SK-N-DZ (cell line): Measurements from ENCODE around the gene LDLRAP1.
A peak's percentile ranks its signal among the peaks of the same experiment; 100 is the strongest.
"Not testable (repeated sequence)": the region's sequence is repeated elsewhere in the genome, so short reads cannot be mapped to it uniquely, and the experiment has no call there.

ENCODE experiments used
- DNase-seq: peaks from one replicate; pipeline ENCODE4 v3.0.0-alpha.2; 2015; ENCODE audit warnings: low spot score

Gene LDLRAP1

DNA sequence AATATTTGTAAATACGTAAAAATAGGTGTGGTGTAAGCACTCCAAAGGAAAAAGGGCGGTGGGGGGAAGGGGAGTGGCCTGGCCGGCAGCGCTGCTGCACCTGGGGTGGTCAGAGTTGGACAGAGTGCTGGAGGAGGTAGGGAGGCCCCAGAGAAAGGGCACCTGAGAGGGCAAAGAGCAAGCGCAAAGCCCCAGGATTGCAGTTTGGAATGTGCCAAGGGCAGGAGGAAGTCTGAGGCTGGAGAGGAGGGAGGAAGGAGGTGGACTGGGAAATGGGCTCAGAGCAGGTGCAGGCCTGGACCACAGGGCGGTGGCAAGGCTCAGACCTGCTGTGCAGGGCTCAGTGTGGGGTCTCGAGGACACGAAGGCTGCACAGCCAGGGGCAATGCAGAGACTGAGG lies 30.6 kb downstream of the LDLRAP1 start:
- DNase-seq = no peak

DNA sequence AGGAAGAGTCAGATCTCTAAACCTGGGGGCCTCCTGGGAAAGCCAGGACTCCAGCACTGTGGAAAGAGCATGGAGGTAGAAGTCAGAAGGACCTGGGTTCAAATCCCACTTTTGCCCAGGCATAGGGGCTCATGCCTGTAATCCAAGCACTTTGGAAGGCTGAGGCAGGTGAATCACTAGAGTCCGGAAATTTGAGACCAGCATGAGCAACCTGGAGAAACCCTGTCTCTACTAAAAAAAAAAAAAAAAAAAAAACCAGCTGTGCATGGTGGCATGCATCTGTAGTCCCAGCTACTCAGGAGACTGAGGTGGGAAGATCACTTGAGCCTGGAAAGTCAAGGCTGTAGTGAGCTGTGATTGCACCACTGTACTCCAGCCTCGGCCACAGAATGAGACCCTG lies 31.8 kb downstream of the LDLRAP1 start:
- DNase-seq = no peak

DNA sequence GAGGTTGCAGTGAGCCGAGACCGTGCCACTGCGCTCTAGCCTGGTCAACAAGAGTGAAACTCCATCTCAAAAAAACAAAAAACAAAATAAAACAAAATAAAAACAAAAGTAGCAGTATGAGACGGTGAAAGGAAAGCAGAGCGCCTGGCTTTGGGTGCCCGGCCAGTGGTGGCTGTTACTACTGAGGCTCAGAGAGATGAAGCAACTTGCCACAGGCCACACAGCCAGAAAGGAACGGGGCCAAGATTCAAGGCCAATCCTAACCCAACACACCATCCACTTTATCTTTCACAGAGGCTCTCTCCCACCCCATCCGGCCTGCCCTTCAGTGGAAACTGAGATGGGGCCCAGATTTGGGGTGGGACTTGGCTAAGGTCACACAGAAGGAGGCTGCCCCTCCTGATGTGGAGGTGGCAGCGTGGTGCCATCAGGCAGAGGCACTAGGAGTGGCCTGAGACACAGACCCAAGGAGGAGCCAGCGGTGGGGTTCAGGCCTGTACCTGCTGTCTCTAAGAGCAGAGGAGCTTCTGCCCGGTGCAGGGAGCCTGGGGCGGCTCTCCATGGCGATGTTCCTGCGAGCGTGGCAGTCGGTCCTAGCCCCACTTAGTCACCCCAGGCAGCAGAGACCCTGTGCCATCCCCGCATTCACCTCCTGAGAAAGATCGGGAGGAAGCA lies 33.2 kb downstream of the LDLRAP1 start:
- no peak for DNase-seq

DNA sequence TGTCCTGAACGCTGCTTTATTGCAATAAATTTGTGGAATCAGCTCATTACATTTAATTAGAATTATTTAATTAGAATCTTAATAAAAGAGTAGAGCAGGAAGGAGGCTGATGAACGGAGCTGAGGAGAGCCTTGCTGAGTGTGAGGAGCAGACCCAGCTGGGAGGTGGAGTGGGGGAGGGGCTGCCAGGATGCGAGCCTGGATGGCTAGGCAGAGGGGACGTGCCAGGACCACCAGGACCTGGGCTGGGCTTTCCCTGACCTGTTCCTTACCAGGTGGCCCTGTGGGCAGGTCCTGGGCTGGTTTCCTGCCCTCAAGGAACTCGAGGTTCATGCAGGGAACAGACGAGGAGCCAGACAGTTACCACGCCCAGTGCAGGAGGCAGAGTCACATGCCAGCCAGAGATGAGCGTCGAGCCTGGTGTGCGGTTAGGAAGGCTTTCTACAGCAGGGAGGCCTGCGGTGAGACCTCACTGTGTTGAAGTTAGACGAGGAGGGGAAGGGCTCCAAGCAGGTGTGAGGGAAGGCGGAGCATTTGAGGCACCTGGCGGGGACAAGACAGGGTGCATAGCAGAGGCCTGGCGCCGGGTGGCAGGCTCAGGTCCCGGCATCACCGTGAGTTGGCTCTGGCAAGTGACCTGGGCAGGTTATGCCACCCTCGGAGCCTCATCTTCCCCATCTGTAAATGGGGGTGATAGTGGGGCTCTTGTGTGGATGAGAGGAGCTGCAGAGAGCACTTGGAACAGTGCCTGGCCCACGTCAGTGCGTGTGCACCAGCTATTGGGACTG lies 33.9 kb downstream of the LDLRAP1 start:
- DNase-seq = no peak

DNA sequence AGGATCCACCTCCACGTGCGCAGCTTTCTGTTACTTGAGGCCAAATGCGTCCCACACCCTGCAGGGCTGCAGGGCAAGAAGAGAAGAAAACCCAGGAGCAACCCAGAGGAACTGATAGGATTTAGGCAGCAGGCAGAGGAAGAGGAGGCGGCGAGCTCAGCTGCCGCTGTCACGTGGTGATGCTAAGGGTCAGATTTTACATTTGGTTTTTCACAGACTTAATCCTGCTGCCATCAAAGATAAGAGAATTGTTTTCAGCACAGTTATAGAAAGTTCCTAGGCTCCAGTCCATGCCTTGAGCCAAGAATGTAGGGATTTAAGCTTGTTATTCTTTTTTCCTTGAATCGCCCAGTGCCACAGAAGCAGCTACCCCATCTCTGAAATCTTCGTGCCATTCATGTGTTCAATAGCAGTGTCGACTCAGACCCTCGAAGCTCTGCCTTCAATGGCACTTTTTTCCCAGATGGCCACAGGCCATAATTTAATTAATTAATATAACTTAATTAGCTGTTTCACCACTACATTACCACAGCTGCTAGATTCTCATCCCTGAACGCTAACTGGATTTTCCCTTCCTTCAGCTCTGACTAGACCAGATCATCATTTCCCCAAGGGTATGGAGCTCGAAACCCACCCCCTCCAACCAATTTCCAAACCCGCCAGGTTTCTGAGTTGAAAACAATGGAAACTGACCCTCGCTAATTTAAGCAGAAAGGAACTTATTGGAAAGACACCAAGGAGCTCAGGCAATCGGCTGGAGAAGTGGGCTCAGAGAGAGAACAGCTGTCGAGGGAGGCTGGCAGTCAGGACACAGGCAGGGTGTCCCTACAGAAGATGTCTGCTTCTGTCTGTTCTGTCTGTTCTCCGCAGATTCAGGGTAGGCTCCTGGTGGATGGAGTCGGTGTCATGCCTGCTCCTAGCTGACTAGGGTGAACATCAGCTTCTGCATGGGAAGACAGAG lies 36.2 kb downstream of the LDLRAP1 start:
- DNase-seq = peak; percentile 34

DNA sequence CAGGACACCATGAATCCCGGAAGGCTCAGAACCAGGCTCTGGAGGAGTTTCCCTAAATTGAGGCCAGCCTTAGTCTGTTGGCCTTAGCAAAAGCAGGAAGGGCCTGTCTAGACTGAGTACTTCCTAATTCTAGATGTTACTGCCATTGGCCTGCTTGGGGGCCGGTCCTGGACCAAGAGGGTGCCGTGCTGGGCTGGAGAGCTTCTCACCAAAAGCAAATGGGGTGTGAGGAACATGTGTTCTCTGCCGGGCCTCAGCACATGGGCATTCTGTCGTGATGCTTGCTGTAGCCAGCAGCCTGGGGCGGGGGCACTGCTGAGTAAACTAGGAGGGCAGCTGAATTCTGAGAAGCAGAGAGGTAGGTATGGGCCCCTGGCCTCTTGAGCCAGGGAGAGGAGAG lies 37.5 kb downstream of the LDLRAP1 start:
- DNase-seq = no peak

DNA sequence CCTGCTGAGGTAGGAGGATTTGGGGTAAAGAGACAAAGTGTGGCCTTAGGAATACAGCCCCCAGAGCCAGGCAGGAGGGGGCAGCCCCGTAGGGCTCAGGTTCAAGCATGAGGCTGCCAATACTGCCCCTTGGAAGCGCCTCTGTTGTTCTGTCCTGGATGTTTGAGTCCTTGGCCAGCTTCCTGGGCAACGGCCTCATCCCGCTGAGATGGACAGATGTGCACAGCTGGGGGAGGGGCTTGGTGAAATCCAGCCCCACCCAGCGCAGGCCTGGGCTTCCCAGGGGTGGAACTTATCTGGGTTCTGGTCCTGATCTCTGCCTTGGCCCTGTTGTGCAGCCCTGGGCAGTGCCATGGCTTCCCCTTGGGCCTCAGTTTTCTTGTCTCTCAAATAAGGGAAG lies 38.4 kb downstream of the LDLRAP1 start:
- no peak for DNase-seq

DNA sequence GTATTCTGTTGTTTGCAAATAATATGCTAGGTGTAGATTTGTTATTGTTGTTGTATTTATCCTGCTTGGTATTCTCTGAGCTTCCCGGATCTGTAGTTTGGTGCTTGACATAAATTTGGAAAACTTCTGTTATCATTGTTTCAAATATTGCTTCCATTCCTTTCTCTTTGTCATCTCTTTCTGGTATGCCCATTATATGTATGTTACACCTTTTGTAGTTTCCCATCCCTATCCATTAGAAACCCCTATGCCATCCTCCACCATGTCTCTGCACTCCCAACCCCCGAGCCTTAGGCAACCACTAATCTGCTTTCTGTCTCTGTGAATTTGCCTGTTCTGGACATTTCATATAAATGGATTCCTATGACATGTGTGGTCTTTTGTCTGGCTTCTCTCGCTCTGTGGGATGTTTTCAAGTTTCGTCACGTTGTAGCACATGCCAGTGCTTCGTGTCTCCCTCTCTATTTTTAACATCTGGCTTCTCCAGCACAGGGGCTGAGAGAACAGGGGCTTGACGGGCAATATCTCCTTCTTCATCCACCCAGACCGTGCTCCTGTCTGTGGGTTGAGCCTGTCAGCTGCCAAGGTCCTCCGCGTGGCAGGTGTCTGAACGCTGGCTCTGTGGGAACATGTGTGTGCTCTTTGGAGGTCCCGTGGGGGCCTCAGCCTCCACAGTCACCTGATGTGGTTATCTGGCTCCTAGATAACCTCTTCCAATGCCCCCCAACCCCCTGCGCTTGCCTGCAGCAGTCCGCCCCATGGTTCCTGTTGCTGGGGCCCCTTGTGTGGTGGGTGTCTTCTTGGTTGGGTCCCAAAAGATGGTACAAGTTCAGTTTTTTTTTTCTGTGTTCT lies 40.3 kb downstream of the LDLRAP1 start:
- DNase-seq = no peak

DNA sequence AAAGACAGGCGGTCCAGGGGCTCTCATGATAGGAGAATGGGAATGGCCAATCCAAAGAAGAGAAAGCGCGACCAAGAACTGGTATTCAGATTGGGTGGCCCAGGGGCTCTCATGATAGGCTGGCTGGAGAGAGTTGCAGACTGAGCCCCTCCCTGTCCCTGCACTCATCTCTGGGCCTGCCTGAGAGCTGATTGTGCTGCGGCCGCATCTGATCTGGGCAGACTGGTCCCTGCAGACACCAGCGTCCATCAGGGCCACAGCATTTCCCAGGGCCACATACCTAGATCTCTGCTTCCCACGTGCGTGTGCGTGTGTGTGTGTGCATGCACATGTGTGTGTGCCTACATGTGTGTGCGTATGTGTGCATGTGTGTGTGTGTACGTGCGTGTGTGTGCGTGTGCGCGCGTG lies 42.8 kb downstream of the LDLRAP1 start:
- DNase-seq = peak; percentile 87

DNA sequence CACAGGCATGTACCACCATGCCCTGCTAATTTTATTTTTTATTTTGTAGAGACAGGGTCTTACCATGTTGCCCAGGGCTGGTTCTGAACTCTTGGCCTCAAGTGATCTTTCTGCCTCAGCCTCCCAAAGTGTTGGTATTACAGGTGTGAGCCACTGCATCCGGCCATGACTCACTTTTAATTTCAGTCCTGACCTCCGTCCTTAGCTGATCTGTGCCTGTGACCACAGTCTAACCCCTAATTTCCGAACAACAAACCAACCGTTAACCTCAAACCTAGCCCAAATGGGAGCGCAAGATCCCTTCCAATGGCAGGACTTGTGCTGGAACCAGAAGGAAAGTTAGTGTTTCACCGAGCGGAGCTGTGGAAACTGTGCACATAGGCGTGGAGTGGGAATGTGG lies 43.9 kb downstream of the LDLRAP1 start:
- DNase-seq = no peak

DNA sequence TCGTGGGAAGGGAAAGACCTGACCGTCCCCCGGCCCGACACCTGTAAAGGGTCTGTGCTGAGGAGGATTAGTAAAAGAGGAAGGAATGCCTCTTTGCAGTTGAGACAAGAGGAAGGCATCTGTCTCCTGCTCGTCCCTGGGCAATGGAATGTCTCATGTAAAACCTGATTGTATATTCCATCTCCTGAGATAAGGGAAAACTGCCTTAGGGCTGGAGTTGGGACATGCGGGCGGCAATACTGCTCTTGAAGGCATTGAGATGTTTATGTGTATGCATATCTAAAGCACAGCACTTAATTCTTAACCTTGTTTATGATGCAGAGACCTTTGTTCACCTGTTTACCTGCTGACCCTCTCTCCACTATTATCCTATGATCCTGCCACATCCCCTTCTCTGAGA lies 44.8 kb downstream of the LDLRAP1 start:
- not testable (repeated sequence) for DNase-seq

DNA sequence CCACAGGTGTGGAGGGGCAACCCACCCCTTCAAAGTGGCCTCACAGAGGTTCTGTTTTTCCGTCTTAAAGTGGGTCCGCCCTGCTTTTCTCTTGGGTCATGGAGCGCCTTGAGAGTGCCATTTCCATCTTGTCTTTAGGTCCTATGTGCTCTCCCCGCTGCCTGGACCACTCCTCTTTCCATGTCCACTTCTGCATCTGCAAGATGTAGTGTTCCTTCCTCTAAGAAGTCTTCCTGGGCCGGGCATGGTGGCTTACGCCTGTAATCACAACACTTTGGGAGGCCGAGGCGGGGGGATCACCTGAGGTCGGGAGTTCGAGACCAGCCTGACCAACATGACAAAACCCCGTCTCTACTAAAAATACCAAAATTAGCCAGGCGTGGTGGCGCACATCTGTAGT lies 45.4 kb downstream of the LDLRAP1 start:
- not testable (repeated sequence) for DNase-seq

DNA sequence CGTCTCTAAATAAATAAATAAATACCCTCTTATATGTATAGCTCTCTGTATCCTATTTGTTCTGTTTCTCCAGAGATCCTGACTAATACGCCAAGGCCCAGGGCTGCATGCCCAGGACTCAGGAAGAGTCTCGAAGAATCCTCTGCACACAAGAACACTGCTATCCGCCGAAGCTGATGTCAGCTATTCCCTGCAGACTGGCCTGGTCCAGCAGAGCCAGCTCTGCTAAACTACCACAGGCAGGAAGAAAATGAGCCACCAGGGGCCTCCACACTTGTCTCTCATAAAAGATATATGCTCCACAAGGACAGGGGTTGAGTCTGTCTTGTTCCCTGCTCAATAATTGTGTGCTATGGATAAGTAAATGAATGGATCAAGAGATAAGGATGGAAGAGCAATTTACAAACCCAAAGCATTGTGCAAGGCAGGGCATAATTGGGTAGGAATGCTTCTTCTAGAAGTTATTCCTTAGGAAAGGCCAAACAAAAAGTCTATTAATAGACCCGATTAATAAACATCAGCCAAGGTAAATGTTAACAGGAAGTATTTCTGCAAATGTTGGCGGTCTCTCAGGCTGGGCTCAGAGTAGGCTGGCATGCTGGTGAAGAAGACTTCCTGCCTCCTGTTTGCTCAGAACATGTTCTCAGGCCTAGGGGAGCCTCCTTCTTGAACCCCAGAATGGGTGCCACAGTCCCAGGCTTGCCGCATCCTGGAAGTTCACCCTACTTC lies 46.9 kb downstream of the LDLRAP1 start:
- no peak for DNase-seq

DNA sequence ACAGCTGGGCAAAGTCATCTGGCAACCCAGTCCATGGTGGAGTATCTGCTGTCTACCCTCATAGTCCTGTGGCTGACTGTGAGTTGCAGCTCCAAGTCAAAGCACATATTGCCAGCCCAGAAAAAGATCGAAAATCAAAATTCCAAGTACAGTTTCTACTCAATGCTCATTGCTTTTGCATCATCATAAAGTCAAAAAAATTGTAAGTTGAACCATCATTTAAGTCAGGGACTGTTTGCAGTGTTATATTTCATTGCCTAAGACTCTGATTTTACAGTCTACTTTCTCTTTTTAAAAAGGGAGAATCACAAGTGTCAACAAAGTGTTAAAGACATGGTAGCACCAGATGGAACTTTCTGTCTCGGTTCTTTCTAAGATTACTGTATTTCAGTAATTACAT lies 50.5 kb downstream of the LDLRAP1 start:
- no peak for DNase-seq

DNA sequence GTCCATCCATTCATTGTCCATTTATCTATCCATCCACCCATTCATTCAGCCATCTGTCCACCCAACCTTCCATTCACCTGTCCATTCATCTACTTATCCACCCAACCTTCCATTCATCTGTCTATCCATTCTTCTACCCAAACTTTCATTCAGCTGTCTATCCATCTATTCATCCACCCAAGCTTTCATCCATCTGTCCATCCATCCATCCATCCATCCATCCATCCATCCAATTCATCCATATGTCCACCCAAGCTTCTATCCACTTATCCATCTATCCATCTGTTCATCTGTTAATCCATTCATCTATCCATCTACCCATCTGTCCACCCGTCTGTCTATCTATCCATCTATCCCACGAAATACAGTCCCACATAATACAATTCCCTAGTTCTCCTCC lies 51.6 kb downstream of the LDLRAP1 start:
- DNase-seq = no peak

DNA sequence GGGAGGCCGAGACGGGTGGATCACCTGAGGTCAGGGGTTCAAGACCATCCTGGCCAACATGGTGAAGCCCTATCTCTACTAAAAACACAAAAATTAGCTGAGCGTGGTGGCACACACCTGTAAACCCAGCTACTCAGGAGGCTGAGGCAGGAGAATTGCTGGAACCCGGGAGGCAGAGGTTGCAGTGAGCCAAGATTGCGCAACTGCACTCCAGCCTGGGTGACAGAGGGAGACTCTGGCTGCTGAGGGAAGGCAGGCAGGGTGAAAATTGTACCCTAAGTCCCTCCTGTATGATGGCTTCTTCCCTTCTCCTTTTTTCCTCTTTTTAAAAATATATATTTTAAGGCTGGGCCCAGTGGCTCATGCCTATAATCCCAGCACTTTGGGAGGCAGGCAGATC lies 53.2 kb downstream of the LDLRAP1 start:
- DNase-seq = not testable (repeated sequence)

DNA sequence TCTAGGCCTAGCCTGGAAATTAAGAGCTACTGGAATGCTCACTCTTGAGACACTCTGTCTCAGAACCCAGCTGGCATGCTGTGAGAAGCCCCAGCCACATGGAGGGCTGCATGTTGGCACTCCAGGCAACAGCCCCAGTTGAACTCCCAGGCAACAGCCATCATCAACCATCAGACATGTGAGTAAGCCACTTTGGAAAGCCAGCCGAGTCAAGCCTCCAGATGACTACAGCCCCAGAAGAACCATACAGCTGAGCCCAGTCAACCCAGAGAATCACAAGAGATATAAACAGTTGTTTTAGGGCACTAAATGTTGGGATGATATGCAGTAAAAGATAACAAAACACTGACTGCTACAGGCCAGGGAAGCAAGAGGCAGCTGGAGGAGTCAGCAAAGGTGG lies 55.5 kb downstream of the LDLRAP1 start:
- DNase-seq = no peak

DNA sequence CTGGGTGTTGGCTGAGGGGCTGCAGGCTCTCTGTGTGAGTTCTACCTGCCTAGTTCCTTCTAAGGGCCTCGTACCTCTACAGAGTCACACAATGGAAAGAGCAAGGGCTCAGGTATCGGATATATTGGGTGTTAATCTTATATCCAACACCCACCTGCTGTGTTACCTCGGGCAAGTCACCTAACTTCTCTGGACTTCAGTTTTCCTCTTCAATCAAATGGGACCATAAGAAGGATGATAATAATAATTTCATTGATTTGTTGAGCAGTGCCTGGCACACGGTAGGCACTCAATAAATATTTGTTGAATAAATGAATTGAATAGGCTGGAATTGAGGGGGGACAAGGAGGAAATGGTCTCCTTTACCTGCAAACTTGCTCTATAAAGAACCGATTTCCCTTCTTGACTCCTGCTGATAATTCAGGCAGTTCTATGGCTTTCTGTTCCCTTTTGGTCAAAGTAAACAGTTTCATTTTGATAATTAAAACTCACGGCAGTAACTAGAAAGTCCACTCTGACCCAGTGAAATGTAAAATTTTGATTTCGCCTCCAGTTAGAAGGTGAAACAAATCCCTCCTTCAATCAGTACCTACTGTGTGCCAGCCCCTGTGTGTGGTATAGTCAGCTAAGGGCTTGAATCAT lies 56.7 kb downstream of the LDLRAP1 start:
- no peak for DNase-seq

DNA sequence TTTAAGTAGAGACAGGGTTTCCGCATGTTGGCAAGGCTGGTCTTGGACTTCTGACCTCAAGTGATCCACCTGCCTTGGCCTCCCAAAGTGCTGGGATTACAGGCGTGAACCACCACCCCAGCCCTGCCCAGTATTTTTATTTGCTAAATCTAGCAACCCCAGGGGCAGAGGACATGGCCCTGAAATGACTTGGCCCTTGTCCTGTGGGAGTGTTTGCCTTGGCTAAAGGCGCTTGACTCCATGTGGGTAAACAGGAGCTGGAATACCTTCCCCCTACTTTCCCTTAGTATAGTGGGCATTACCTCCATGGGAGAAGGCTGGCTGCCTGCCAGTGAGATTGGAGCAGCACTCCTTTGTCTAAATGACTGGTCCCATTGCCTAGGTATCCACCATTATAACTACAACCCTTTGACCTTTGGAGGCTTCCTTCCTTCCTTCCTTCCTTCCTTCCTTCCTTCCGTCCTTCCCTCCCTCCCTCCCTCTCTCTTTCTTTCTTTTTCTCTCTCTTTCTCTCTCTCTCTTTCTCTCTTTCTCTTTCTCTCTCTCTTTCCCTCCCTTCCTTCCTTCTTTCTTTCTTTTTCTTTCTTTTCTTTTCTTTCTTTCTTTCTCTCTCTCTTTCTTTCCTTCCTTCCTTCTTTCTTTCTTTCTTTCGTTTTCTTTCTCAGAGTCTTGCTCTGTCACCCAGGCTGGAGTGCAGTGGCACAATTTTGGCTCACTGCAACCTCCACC lies 57.7 kb downstream of the LDLRAP1 start:
- not testable (repeated sequence) for DNase-seq
